ENCODE data around the gene DAGLB.
A peak's percentile ranks its signal among the peaks of the same experiment; 100 is the strongest.

The DAGLB gene, protein sequence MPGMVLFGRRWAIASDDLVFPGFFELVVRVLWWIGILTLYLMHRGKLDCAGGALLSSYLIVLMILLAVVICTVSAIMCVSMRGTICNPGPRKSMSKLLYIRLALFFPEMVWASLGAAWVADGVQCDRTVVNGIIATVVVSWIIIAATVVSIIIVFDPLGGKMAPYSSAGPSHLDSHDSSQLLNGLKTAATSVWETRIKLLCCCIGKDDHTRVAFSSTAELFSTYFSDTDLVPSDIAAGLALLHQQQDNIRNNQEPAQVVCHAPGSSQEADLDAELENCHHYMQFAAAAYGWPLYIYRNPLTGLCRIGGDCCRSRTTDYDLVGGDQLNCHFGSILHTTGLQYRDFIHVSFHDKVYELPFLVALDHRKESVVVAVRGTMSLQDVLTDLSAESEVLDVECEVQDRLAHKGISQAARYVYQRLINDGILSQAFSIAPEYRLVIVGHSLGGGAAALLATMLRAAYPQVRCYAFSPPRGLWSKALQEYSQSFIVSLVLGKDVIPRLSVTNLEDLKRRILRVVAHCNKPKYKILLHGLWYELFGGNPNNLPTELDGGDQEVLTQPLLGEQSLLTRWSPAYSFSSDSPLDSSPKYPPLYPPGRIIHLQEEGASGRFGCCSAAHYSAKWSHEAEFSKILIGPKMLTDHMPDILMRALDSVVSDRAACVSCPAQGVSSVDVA

DNA sequence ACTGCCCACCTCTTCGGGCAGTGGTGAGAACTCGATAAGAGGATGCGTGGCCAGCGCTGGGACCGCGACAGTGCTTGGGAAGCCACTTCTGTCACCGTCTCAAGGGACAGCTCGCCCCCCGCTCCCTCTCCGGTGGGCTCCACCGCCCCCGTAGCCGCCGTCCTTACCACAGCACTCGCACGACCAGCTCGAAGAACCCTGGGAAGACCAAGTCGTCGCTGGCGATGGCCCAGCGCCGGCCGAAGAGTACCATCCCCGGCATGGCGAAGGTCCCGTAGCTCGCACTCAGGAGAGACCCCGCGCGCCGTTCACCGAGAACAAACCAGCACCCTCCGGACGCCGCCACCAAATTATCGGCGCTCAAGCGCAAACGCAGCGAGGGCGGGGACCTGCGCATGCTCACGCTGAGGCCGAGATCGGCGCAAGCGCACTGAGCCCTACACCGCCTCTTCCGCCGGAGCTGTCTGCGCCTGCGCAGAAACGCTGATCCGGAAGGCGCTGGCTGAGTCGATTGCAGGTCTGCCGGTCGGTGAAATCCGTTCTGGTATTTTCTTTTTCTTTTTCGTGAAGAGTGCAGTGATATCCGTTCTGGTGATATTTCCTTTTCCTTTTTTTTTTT, at the start of gene DAGLB:
TSS of gene DAGLB (minus strand) at position 374 of the 619 bp plus-strand sequence. CDS start at position 262, 112 bp downstream.
- TF ChIP-seq, protein P1, sequence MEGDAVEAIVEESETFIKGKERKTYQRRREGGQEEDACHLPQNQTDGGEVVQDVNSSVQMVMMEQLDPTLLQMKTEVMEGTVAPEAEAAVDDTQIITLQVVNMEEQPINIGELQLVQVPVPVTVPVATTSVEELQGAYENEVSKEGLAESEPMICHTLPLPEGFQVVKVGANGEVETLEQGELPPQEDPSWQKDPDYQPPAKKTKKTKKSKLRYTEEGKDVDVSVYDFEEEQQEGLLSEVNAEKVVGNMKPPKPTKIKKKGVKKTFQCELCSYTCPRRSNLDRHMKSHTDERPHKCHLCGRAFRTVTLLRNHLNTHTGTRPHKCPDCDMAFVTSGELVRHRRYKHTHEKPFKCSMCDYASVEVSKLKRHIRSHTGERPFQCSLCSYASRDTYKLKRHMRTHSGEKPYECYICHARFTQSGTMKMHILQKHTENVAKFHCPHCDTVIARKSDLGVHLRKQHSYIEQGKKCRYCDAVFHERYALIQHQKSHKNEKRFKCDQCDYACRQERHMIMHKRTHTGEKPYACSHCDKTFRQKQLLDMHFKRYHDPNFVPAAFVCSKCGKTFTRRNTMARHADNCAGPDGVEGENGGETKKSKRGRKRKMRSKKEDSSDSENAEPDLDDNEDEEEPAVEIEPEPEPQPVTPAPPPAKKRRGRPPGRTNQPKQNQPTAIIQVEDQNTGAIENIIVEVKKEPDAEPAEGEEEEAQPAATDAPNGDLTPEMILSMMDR (IDR thresholded peaks at IDR 0.05; ENCODE audit: extremely low read depth, insufficient read depth, missing control alignments): no peak
- peak; percentile 97 for DNase-seq (ENCODE audit: low spot score)
- in situ Hi-C loops (cut with MboI; ENCODE audit: low pct_unique_long_range_greater_than_20kb, low sequenced_read_pairs, unreplicated experiment): no loop called here

DNA sequence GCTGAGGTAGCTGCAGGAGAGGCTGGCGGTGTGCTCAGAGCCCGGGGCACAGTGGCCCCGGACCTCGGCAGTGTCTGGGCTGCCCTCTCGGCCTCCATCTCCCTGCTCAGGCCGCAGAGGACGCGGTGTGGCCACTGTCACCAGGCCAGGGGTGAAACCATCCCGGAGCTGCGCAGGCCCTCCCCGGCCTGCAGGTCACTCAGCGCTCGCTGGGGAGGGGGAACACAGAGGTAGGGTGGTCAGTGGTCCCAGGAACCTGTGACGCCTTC, 49.8 kb upstream of the DAGLB start:
- in situ Hi-C loops (cut with MboI; ENCODE audit: low pct_unique_long_range_greater_than_20kb, low sequenced_read_pairs, unreplicated experiment): no loop called here

DNA sequence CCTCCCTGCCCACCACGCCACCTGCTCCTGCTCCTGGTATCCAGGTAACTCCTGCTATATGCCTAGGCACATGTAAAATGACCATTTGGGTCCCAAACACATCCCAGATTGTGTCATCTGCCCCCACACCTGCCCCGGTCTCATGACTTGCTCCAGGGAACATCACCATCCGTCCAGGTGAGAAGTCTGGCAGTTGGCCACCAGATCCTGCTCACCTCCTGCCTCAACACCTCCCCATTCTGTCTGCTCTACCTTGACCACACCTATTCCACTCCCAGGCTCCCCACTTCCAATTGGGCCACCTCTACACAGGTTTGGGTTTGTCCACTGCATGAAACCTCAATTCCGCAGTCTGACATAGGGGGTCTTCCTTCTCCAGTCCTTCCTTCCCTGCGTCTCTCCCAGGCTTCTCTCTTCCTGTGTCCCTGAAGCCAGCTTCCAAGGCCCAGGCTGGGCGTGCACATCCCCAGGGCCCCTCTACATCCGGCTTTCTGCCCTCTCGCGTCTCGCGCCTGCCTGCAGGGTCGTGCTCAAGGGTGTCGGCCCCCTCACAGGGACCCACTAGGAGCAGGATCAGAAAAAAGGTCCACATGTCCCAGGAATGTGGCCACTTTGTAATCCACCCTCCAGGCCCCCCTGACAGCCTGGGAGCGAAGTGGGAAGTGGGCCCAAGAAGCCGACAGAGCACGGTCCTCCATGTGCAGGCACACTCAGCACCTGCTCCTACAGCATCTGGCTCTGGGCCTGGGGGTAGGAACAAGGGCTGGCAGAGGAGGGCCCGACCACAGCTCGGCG, 49.3 kb upstream of the DAGLB start:
- TF ChIP-seq, protein P1 (IDR thresholded peaks at IDR 0.05; ENCODE audit: extremely low read depth, insufficient read depth, missing control alignments): no peak
- in situ Hi-C loops (cut with MboI; ENCODE audit: low pct_unique_long_range_greater_than_20kb, low sequenced_read_pairs, unreplicated experiment): no loop called here
- DNase-seq (ENCODE audit: low spot score): no peak

More for the DNA sequence above, 49.8 kb upstream of the DAGLB start:
- TF ChIP-seq, protein P1 (IDR thresholded peaks at IDR 0.05; ENCODE audit: extremely low read depth, insufficient read depth, missing control alignments): no peak
- DNase-seq (ENCODE audit: low spot score): no peak

DNA sequence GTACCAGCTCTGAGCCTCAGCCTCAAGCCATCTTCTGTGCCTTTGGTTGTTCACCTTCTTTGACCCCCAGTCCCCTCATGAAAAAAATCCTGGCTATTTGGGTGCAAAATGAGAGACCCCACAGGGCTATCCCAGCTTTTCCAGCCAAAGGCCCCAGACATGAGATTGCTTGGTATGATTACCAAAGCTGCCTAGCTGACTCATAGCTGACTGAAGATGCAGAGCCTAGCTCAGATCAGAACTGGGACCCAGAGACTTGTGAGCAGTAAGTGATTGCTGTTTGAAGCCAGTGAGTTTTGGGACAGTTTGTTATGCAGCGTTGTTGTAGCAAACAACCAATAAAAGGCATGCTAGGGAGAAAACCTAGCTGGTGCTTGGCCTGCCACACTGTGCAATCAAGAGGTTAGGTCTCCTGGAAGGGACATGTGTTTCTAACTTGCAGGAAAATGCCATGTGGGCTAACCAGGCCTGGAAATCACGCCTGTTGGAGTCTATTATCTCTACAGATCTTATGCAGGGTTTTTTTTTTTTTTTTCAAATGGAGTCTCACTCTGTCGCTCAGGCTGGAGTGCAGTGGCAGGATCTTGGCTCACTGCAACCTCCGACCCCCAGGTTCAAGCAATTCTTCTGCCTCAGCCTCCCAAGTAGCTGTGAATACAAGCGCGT, 48.0 kb upstream of the DAGLB start:
- DNase-seq (ENCODE audit: low spot score): no peak
- TF ChIP-seq, protein P1 (IDR thresholded peaks at IDR 0.05; ENCODE audit: extremely low read depth, insufficient read depth, missing control alignments): no peak
- in situ Hi-C loops (cut with MboI; ENCODE audit: low pct_unique_long_range_greater_than_20kb, low sequenced_read_pairs, unreplicated experiment): no loop called here

DNA sequence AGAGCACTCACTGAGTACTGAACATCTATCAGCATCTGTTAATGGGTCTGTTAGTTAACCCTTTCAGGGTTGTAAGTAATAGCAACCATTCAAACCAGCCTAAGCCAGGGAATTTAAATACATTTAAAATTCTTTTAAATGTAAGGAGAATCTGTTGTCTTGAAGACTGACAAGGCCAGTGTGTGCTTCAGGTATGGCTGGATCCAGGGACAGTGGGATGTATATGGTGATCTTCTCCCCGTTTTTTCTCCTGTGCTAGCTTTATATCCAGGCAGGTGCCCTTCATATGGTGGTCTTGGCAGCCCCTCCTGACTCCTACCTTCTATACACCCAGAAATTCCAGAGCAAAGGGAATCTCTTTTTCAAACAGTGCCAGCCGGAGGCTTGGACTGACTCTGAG, 46.6 kb upstream of the DAGLB start:
- in situ Hi-C loops (cut with MboI; ENCODE audit: low pct_unique_long_range_greater_than_20kb, low sequenced_read_pairs, unreplicated experiment): no loop called here
- DNase-seq (ENCODE audit: low spot score): no peak
- TF ChIP-seq, protein P1 (IDR thresholded peaks at IDR 0.05; ENCODE audit: extremely low read depth, insufficient read depth, missing control alignments): no peak

DNA sequence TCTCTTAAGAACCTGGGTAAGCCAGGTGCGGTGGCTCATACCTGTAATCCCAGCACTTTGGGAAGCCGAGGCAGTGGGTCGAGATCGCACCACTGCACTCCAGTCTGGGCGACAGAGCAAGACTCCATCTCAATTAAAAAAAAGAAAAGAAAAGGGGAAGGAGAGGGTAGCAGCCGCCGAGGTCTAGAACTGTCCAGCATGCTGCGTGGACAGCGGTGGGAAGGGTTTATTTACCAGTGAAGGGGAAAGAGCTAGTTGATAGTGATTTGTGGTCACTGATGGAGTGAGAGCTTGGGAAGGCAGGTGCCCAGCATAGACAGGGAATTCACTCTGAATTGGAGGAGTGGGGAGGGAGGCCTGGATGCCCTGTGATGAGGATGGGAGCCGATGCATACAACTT, 43.4 kb upstream of the DAGLB start:
- TF ChIP-seq, protein P1 (IDR thresholded peaks at IDR 0.05; ENCODE audit: extremely low read depth, insufficient read depth, missing control alignments): no peak
- no peak for DNase-seq (ENCODE audit: low spot score)
- in situ Hi-C loops (cut with MboI; ENCODE audit: low pct_unique_long_range_greater_than_20kb, low sequenced_read_pairs, unreplicated experiment): no loop called here

Data from GM13977 (cell line).